ENCODE data around the gene KLRC4. TPM values are rescaled to one million over a fixed set of nuclear protein-coding genes. Genes with fewer than 3 reads are reported as not detected.
A peak's percentile ranks its signal among the peaks of the same experiment; 100 is the strongest.
"Not testable (repeated sequence)": the region's sequence is repeated elsewhere in the genome, so short reads cannot be mapped to it uniquely, and the experiment has no call there.

KLRC4 gene
- total RNA-seq, 1 donor from 2014 or later, result not detected

GRCh38 chr12:10397296-10397695 is 12.3 kb downstream of the KLRC4 start:
- DNase-seq (ENCODE audit: low read depth), result no peak

GRCh38 chr12:10396176-10396575 is 13.4 kb downstream of the KLRC4 start:
- DNase-seq (ENCODE audit: low read depth), result not testable (repeated sequence)

GRCh38 chr12:10395390-10395998 is 14.1 kb downstream of the KLRC4 start:
- DNase-seq (ENCODE audit: low read depth), result peak; percentile 87

- not testable (repeated sequence) for DNase-seq (ENCODE audit: low read depth)
These were observed 14.9 kb downstream of the KLRC4 start for GRCh38 chr12:10394531-10395152.

GRCh38 chr12:10393291-10393690 is 16.3 kb downstream of the KLRC4 start:
- DNase-seq (ENCODE audit: low read depth), result no peak

- peak; percentile 55 for DNase-seq (ENCODE audit: low read depth)
These were observed 17.1 kb downstream of the KLRC4 start for GRCh38 chr12:10392394-10392930.

GRCh38 chr12:10390991-10391390 is 18.6 kb downstream of the KLRC4 start:
- not testable (repeated sequence) for DNase-seq (ENCODE audit: low read depth)

- no peak for DNase-seq (ENCODE audit: low read depth)
These were observed 19.7 kb downstream of the KLRC4 start, which contains the start of gene KLRK1 for GRCh38 chr12:10389904-10390303. TSS of gene KLRK1 (minus strand) at chr12:10390041. CDS start at chr12:10388810, 1,231 bp downstream.

- DNase-seq (ENCODE audit: low read depth), result no peak
These were observed 20.7 kb downstream of the KLRC4 start for GRCh38 chr12:10388624-10389413.

- not testable (repeated sequence) for DNase-seq (ENCODE audit: low read depth)
These were observed 22.1 kb downstream of the KLRC4 start for GRCh38 chr12:10387498-10387897.

GRCh38 chr12:10386857-10387256 is 22.7 kb downstream of the KLRC4 start:
- DNase-seq (ENCODE audit: low read depth), result no peak

- DNase-seq (ENCODE audit: low read depth), result peak; percentile 97
These were observed 24.4 kb downstream of the KLRC4 start for GRCh38 chr12:10385166-10385613.

- no peak for DNase-seq (ENCODE audit: low read depth)
These were observed 25.4 kb downstream of the KLRC4 start for GRCh38 chr12:10384191-10384590.

GRCh38 chr12:10381928-10382628 is 27.5 kb downstream of the KLRC4 start:
- DNase-seq (ENCODE audit: low read depth), result no peak

GRCh38 chr12:10378737-10379136 is 30.8 kb downstream of the KLRC4 start:
- not testable (repeated sequence) for DNase-seq (ENCODE audit: low read depth)

- DNase-seq (ENCODE audit: low read depth), result no peak
These were observed 34.9 kb downstream of the KLRC4 start for GRCh38 chr12:10374624-10375018.

GRCh38 chr12:10372559-10372958 is 37.0 kb downstream of the KLRC4 start:
- no peak for DNase-seq (ENCODE audit: low read depth)

GRCh38 chr12:10371893-10372535 is 37.5 kb downstream of the KLRC4 start:
- not testable (repeated sequence) for DNase-seq (ENCODE audit: low read depth)

- DNase-seq (ENCODE audit: low read depth), result no peak
These were observed 39.8 kb downstream of the KLRC4 start for GRCh38 chr12:10369557-10370415.
